WTC11 (cell line): ENCODE data around the gene LMO2. TPM values are rescaled to one million over a fixed set of nuclear protein-coding genes. Genes with fewer than 3 reads are reported as not detected.

ENCODE experiments used
- ATAC-seq: fragments of 200-7000 bp; cut with Tn5 transposase; 2 replicates; pipeline ENCODE4 v1.10.0; 2021; ENCODE audit warnings: mild to moderate bottlenecking, moderate library complexity
- CTCF ChIA-PET: fragments of 300-600 bp; sonication (Branson Sonifier 250); formaldehyde crosslinking; loops from one replicate; lab custom pipeline; 2021; ENCODE audit warnings: antibody characterized with exemption; lab: Charles Lee
- POLR2A ChIA-PET: fragments of 350-600 bp; sonication (Branson Sonifier 250); formaldehyde crosslinking; loops from one replicate; lab custom pipeline; 2021; ENCODE audit warnings: antibody characterized with exemption; lab: Charles Lee
- DNase-seq: peaks from one replicate; pipeline ENCODE4 v3.0.0; 2021; ENCODE audit warnings: low spot score
- H3K27ac Mint-ChIP-seq: 2 replicates; pipeline ENCODE4 v1.8.0; 2021; ENCODE audit warnings: mixed read lengths
- H3K27me3 Mint-ChIP-seq: 2 replicates; pipeline ENCODE4 v1.8.0; 2021; ENCODE audit warnings: low read depth, mild to moderate bottlenecking, moderate library complexity, mixed read lengths
- H3K36me3 Mint-ChIP-seq: 2 replicates; pipeline ENCODE4 v1.8.0; 2021; ENCODE audit warnings: mixed read lengths
- H3K4me1 Mint-ChIP-seq: 2 replicates; pipeline ENCODE4 v1.8.0; 2022; ENCODE audit warnings: mixed read lengths
- H3K4me3 Mint-ChIP-seq: 2 replicates; pipeline ENCODE4 v1.8.0; 2021; ENCODE audit warnings: mild to moderate bottlenecking, moderate library complexity, mixed read lengths
- H3K9me3 Mint-ChIP-seq: 2 replicates; pipeline ENCODE4 v1.8.0; 2021; ENCODE audit warnings: mixed read lengths
- AFF4 ChIP-seq: sonication (generic); formaldehyde crosslinking; IDR thresholded peaks from 2 replicates; pipeline ENCODE4 v1.8.1; 2023; ENCODE audit warnings: mild to moderate bottlenecking, missing genetic modification reagents, borderline replicate concordance
- AR ChIP-seq: fragments of 250-450 bp; sonication (Bioruptor Pico); IDR thresholded peaks from 2 replicates; pipeline ENCODE4 v1.9.0; 2021; ENCODE audit warnings: mild to moderate bottlenecking
- ARID4B ChIP-seq: sonication (generic); formaldehyde crosslinking; IDR thresholded peaks from 2 replicates; pipeline ENCODE4 v1.8.0; 2023; ENCODE audit warnings: missing genetic modification reagents, mild to moderate bottlenecking, borderline replicate concordance
- CBFB ChIP-seq: sonication (generic); formaldehyde crosslinking; IDR thresholded peaks from 2 replicates; pipeline ENCODE4 v1.8.1; 2022; ENCODE audit warnings: mild to moderate bottlenecking, low read depth, missing genetic modification reagents
- CDX4 ChIP-seq: fragments of 250-450 bp; sonication (Bioruptor Pico); IDR thresholded peaks from 2 replicates; pipeline ENCODE4 v1.9.0; 2021; ENCODE audit warnings: moderate library complexity, mild to moderate bottlenecking, inconsistent platforms, borderline replicate concordance
- CREB1 ChIP-seq: sonication (generic); formaldehyde crosslinking; IDR thresholded peaks from 2 replicates; pipeline ENCODE4 v1.8.0; 2023; ENCODE audit warnings: mild to moderate bottlenecking, missing genetic modification reagents
- EMX1 ChIP-seq: fragments of 250-450 bp; sonication (Bioruptor Pico); IDR thresholded peaks from 2 replicates; pipeline ENCODE4 v1.8.0; 2021; ENCODE audit warnings: mild to moderate bottlenecking
- FOXK1 ChIP-seq: sonication (generic); formaldehyde crosslinking; IDR thresholded peaks from 2 replicates; pipeline ENCODE4 v1.8.0; 2022; ENCODE audit warnings: mild to moderate bottlenecking, moderate library complexity, missing genetic modification reagents
- GABPB1 ChIP-seq: sonication (generic); formaldehyde crosslinking; IDR thresholded peaks from 2 replicates; pipeline ENCODE4 v1.8.1; 2023; ENCODE audit warnings: mild to moderate bottlenecking, missing genetic modification reagents
- GRHL2 ChIP-seq: fragments of 250-450 bp; sonication (Bioruptor Pico); IDR thresholded peaks from 2 replicates; pipeline ENCODE4 v1.8.0; 2022; ENCODE audit warnings: mild to moderate bottlenecking, moderate library complexity; ENCODE audit not compliant: insufficient replicate concordance, severe bottlenecking
- GTF2I ChIP-seq: fragments of 250-450 bp; sonication (Bioruptor Pico); conservative IDR thresholded peaks from 2 replicates; pipeline ENCODE4 v1.4.0; 2021; ENCODE audit warnings: mild to moderate bottlenecking
- JAZF1 ChIP-seq: fragments of 250-450 bp; sonication (Bioruptor Pico); IDR thresholded peaks from 2 replicates; pipeline ENCODE4 v1.9.0; 2021; ENCODE audit warnings: moderate library complexity, mild to moderate bottlenecking, inconsistent platforms
- MXD4 ChIP-seq: fragments of 250-450 bp; sonication (Bioruptor Pico); IDR thresholded peaks from 2 replicates; pipeline ENCODE4 v1.8.0; 2021; ENCODE audit warnings: mild to moderate bottlenecking, moderate library complexity, borderline replicate concordance
- NFATC4 ChIP-seq: fragments of 250-450 bp; sonication (Bioruptor Pico); IDR thresholded peaks from 2 replicates; pipeline ENCODE4 v1.9.0; 2021; ENCODE audit warnings: mild to moderate bottlenecking
- NFE2L1 ChIP-seq: sonication (generic); formaldehyde crosslinking; IDR thresholded peaks from 2 replicates; pipeline ENCODE4 v1.8.1; 2023; ENCODE audit warnings: missing genetic modification reagents
- OVOL2 ChIP-seq: fragments of 250-450 bp; sonication (Bioruptor Pico); IDR thresholded peaks from 2 replicates; pipeline ENCODE4 v1.9.0; 2021; ENCODE audit warnings: mild to moderate bottlenecking, borderline replicate concordance
- SOX15 ChIP-seq: fragments of 250-450 bp; sonication (Bioruptor Pico); IDR thresholded peaks from 2 replicates; pipeline ENCODE4 v1.9.0; 2021; ENCODE audit warnings: mild to moderate bottlenecking
- ZNF219 ChIP-seq: sonication (generic); formaldehyde crosslinking; IDR thresholded peaks from 2 replicates; pipeline ENCODE4 v1.8.0; 2023; ENCODE audit warnings: missing genetic modification reagents, mild to moderate bottlenecking, borderline replicate concordance
- ZNF396 ChIP-seq: fragments of 250-450 bp; sonication (Bioruptor Pico); IDR thresholded peaks from 2 replicates; pipeline ENCODE4 v1.8.0; 2021; ENCODE audit warnings: mild to moderate bottlenecking, moderate library complexity, borderline replicate concordance
- total RNA-seq: library from RNA; stranded (reverse); gene quantifications from 3 replicates; pipeline ENCODE4 v1.2.3, GENCODE V29; 2021

The LMO2 gene
- total RNA-seq, 1 experiment from 2014 or later: 3.4 TPM

- no peak for TF ChIP-seq GRHL2 (CRISPR knock-in tag)
- TF ChIP-seq, all 79 proteins: peak for 0
Measured at GRCh38 chr11:33844236-33844635, 47.6 kb downstream of the LMO2 start (continued).

GRCh38 chr11:33843018-33843417, 48.9 kb downstream of the LMO2 start:
- POLR2A ChIA-PET: no interaction called here
- DNase-seq (no peak), ATAC-seq (no peak)
- Mint-ChIP-seq H3K27ac (no peak overlapping the region), H3K4me3 (no peak overlapping the region), H3K27me3 (no peaks in the 10 kb centered on the region), H3K36me3 (no peaks in the 10 kb centered on the region), H3K9me3 (no peaks in the 10 kb centered on the region)
- CTCF ChIA-PET: interaction anchor here (0.8 to 1.5 kb wide), 5 partner anchors 14 to 154 kb away, joined by 3 to 8 read pairs (median 6); no protein-coding TSS in a partner anchor
- TF ChIP-seq CDX4 (CRISPR knock-in tag): no peak
- TF ChIP-seq JAZF1 (CRISPR knock-in tag): no peak
- no peak for TF ChIP-seq GRHL2 (CRISPR knock-in tag)
- TF ChIP-seq ZNF396: no peak
- TF ChIP-seq FOXK1 (CRISPR knock-in tag): no peak
- no peak for TF ChIP-seq AR (CRISPR knock-in tag)
- TF ChIP-seq CBFB (CRISPR knock-in tag): no peak
- TF ChIP-seq AFF4: no peak
- no peak for TF ChIP-seq SOX15 (CRISPR knock-in tag)
- no peak for TF ChIP-seq EMX1 (CRISPR knock-in tag)
- no peak for TF ChIP-seq OVOL2
- no peak for TF ChIP-seq NFATC4 (CRISPR knock-in tag)
- TF ChIP-seq GABPB1 (CRISPR knock-in tag): no peak
- no peak for TF ChIP-seq CREB1 (CRISPR knock-in tag)
- no peak for TF ChIP-seq ARID4B (CRISPR knock-in tag)
- TF ChIP-seq MXD4: no peak
- TF ChIP-seq NFE2L1 (CRISPR knock-in tag): no peak
- no peak for TF ChIP-seq GTF2I
- TF ChIP-seq ZNF219: no peak
- TF ChIP-seq, all 79 proteins: peak for 0
- H3K4me1 Mint-ChIP-seq: no peaks in the 10 kb centered on the region
